Stimulated activated CD4-positive, alpha-beta T cell treated with anti-CD3 and anti-CD28 coated beads, Interleukin-4, amount 100 ng/mL, for 48 hours (primary cell): ENCODE data around the gene FBXO44.

ENCODE experiments used
- DNase-seq, 2 donors: peaks; one replicate each; pipeline ENCODE4 v3.0.0-alpha.2; 2020; ENCODE audit warnings: low read depth in 2 of 2

Gene FBXO44

DNA sequence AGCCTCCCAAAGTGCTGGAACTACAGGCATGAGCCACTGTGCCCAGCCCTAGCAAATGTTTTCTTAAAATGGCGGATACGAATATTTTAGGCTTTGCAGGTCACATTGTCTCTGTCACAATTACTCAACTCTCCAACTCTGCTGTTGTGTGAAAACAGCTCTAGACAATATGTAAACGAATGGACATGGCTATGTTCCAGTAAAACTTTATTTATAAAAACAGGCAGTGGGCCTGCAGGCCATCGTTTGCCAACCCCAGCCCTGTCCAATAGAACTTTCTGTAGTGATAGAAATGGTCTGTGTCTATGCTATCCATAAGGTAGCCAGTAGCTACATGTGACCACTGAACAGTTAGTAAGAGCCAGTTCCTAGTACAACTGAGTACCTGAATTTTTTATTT, 5.1 kb downstream of the FBXO44 start:
- no peak for DNase-seq

DNA sequence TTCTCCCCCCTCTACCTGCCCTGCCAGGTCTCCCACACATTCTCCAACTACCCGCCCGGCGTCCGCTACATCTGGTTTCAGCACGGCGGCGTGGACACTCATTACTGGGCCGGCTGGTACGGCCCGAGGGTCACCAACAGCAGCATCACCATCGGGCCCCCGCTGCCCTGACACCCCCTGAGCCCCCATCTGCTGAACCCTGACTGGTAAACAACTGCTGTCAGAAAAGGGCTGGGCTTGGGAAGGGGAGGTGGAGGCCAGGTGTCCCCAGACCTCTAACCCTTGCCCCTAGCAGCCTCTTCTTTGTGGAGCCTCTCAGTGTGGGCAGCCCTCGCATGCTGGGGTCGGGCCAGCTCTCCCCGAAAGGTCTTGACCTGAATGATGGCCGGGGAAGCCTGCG, 6.4 kb downstream of the FBXO44 start:
- no peak for DNase-seq

DNA sequence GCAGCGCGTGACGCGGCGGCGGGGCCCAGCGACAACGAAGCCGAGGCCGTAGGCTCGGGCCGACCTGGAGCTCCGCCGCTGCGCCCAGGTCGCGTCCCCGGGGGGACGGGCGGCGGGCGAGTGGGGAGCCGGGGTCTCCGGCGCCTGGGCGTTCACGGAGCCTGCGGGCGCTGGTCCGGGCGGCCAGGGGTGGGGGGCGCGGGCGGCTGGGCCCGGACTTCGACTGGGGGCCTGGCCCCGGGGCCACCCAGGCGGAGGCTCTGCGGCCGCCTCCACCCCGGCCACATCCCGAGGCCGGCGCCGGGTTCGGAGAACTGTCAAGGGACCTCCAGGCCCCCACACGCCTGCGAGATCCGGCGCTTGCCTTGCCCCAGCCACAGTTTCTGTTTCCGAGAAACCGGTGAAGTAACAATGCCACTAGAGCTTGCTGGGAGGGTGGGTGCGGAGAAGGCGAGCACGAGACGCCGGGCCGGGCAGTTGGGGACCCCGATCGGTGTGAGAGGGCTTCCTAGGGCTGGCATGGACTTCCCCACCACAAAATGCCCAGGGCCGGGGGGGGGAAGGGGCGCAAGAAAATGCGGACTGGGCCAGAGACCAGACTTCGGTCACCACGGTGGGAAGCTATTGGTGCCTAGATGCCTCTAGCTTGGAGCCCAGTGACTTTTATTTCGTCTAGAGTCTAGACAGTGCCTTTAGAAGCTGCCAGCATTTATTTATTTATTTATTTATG, 9.8 kb downstream of the FBXO44 start:
- peak in 1 of 2 donors; percentile 36 for DNase-seq

DNA sequence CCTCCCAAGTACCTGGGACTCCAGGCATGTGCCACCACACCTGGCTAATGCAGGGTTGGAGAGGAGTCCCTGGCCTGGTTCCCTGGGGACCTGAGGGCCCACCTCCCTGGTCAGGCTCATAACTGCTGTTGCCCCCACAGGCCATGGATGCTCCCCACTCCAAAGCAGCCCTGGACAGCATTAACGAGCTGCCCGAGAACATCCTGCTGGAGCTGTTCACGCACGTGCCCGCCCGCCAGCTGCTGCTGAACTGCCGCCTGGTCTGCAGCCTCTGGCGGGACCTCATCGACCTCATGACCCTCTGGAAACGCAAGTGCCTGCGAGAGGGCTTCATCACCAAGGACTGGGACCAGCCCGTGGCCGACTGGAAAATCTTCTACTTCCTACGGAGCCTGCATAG, 13.8 kb downstream of the FBXO44 start:
- no peak for DNase-seq

DNA sequence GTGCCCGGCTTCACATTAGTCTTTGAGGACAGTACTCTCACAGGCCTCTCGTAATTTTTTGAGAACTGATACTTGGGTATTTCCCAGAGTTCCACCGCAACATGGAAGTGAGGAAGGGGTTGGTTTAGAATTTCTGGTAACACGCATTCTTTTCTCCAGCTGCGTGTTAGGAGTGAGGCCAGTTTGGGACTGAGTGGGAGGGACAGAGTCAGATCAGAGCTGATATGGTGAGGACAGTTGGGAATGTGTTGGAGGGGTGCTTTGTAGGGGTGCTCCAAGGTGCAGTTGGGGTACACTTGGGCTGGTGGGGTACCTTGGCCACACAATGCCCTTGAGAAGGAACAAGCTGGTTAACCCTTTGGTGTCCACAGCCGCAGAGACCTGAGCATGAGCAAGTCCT, 16.1 kb downstream of the FBXO44 start:
- no peak for DNase-seq

DNA sequence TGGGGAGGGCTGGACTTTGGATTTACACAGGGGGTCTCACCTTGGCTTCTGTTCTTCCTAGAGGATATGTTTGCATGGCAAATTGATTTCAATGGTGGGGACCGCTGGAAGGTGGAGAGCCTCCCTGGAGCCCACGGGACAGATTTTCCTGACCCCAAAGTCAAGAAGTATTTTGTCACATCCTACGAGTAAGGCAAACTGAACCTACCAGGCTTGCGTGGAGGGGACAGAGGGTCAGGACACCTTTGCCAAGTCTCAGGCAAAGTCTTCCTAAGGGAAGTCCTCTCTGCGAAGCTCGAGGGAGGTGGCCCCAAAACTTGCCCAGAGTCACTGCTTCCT, 16.5 kb downstream of the FBXO44 start:
- DNase-seq, result no peak

DNA sequence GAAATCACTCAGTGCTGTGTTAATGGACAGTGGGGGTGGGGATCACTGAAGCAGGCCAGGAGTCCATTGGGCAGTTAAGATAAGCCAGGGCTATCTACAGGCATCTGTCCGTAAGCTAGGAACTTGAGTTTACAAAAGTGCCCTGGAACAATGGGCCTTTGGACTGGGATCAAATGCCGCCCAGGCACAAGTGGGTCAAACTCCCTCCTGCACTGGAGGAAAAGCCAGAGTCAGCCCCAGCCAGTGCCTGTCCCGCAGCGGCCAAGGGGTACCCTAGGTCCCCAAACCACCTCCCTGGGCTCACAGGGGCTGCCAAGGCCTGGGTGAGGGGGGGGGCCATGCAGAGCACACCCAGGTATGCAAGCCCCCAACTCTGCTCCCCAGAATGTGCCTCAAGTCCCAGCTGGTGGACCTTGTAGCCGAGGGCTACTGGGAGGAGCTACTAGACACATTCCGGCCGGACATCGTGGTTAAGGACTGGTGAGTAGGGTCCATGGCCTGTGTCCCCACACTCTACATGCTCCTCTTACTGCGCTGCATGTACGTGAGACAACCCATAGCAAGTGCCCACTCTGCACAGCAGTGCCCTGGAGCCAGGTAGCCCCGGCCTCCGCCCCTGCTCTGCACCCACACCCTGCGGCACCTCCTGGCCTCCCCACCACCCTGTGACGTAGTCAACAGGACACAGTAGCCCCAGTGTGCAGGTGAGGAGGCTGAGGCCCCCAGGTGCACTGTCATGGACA, 17.0 kb downstream of the FBXO44 start:
- DNase-seq, result no peak

DNA sequence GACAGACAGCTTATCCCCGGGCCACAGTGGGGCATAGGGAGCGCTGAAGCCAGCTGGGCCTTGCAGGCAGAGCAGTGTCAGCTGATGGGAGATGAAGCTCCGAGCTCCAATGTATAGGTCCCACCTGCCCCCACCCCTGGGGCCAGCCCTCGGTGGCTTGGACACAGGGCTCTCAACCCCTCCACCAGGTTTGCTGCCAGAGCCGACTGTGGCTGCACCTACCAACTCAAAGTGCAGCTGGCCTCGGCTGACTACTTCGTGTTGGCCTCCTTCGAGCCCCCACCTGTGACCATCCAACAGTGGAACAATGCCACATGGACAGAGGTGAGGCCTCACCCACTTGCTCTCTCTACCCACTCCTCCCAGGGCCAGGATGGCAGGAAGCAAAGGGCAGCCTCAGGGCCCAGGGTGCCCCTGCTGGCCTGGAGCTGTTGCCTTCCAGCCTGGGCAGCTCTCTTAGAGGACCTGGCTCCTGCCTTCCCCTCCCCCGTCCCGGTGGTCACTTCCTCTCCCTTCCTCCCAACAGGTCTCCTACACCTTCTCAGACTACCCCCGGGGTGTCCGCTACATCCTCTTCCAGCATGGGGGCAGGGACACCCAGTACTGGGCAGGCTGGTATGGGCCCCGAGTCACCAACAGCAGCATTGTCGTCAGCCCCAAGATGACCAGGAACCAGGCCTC, 18.6 kb downstream of the FBXO44 start:
- no peak for DNase-seq

DNA sequence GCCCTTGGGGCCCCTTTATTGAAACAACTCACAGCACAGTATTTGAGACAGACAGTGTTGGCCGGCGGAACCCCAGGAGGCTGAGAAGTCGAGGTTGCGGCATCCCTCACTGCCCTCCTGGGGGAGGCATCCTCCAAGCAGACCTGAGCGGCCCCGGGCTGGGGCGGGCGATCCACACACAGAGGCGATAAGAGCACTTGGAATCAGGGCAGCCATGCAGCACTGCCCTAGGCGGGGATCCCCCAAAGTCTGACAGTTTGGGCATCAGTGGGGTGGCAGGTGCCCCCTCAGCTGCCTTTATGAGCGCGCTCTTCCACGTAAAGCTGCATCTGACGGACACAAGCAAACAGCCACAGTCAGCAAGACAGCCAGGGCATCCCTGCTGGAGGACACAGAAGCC, 19.8 kb downstream of the FBXO44 start:
- no peak for DNase-seq

DNA sequence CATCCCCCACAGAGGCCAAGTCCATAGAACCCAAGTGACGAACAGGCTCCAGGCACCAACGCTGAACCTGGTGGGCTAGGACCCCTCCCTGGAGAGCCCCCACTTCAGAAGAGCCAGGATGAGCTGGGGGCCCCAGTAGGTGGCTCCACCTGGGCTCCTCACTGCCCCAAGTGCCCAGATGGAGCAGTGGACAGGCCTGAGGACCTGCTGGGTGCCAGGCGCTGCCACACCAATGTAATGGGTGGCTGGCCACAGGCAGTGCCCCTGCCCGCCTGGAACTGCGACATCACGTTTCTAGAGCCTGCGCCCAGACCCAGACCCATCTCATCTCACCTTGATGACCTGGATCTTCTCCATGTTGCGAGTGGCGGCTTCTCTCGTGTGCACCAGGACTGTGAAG, 20.6 kb downstream of the FBXO44 start:
- no peak for DNase-seq

DNA sequence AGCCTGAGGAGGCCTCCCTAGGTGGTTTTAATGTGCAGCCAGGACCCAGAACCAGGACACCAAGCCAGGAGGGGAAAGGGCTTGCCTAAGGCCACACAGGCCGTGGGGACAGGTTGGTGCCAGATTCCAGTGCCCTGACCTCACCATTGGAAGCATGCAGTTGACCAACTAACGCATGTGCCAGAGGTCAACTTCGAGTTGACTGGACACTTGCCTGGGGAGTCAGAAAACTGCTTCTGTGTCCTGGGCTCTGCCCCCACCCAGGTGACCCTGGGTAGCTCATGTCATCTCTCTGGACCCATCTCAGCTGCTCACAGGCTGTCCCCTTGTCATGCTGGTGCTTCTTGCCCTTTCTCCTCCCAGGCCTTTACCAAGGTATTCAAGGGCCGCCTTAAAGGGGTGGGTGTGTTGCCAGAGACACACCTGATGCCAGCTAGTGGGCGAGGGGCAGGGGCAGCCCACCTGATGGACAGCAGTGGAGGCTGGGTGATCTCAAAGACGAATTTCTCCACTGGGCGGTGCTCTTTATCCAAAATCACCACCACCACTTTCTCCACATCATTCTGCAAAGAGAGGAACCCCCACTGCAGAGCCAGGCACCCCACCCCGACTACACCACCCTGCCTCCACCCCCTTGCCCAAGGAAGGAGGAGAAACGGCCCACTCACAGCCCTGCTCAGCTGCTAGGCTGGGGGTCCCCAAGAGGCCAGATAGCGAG, 21.9 kb downstream of the FBXO44 start:
- DNase-seq, result no peak

DNA sequence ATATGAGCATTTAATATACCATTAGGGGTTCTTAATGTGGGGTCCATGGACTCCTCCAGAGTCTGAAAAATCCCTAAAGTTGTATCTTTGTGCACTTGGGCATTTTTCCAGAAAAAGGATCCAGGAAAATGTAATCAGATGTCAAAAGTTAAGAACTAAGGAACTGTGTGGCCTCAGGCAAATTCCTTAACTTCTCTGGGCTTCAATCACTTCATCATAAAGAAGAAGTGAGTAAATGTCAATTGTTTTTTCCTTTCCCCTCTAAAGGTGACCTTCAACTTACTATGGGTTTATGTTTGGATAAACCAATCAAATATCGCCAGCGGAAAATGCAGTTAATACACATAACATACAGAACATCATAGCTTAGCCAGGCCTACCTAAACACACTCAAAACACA, 23.8 kb downstream of the FBXO44 start:
- DNase-seq, result no peak

DNA sequence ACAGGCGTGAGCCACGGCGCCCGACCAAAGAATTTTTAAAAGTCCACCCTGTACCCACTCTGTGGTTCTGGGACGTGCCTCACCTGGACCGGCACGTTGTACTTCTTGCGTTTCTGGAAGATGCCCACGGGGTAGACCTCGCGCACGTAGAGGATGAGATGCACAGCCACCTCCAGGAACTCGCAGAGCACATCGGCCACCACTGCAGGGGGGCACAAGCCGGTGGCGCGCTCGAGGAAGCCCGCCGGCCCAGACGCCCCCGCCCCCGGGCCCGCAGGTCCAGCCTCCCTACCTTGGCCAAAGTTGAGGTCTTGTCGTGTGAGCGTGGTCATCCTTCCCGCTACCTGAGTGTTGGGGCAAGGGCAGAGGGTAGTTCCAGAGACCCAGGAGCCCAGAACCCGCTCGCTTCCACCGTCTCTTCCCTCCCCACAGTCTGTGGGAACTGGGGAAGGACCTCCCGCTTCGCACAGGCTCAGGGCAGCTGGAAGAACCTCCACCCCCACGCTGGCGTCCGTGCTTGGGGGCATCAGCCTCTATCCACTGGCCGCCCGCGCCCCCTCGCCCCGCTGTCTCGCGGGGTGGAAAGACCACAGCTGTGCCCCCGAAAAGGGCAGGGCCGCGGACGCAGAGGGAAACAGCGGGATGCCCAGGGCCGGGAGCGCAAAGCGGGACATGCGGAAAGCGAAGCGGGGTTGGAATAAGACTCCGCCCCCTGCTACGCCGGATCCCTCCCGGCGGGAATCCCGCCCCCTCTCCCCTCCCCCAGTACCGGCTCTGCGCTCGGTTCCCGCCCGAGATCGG, 25.8 kb downstream of the FBXO44 start:
- DNase-seq, result no peak

DNA sequence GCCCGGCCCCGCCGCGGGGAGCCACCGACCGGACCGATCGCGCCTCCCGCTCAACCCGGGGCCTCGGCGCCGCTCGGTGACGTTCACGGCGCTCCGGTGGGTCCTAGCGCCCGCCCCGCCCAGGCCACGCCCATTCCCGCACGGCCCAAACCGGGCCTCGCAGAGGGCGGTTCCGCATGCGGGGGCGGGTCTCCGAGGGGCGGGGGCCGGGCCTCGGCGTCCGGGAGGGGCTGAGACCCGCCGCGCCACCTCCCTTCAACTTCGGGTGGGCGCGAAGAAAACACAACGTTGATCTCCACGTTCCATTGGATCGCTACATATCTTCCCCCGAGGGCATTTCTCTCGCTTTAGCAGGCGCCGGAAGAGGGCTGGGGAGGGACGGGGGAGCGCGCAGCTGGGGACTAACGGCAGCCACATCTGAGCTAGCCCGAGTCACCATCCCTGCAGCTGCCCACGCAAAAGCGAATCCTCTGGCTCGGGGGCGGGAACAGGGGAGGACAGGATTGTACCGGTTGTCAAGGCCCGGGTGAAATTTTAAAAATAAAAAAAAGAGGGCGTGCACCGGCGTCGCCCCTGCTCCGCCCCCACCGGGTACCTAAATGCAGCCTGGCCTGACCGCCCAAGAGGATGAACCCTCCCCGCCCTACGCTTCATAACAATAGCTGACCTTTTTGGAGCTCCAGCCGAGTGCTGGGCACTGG, 26.5 kb downstream of the FBXO44 start, which contains the start of gene MAD2L2:
MAD2L2 (minus strand) TSS at position 78 of the 701 bp plus-strand sequence. CDS start 547 bp downstream, outside the sequence.
- peak; percentile 89 to 90 for DNase-seq

DNA sequence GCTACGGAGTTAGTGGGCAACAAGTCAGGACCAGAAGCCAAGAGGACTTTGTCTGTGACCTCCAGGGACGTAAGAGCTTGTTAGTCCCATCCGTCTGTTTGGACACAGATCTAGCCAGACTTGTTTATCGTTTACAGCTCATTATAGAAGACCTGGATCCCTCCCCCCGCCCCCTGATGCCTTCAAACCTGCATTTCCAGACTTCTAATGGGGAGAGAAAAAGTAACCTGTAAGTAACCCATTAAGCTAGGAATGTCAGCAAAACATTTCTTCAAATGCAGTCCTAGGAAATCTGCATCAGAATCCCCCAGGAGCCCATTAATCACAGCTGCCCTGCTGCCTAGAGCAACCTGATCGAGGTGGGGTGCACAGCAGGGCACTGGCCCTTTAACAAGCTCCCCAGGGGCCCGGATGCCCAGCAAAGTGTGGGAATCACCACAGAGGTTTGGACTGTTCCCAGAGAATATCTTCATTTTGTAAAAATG, 27.7 kb downstream of the FBXO44 start:
- DNase-seq, result no peak

DNA sequence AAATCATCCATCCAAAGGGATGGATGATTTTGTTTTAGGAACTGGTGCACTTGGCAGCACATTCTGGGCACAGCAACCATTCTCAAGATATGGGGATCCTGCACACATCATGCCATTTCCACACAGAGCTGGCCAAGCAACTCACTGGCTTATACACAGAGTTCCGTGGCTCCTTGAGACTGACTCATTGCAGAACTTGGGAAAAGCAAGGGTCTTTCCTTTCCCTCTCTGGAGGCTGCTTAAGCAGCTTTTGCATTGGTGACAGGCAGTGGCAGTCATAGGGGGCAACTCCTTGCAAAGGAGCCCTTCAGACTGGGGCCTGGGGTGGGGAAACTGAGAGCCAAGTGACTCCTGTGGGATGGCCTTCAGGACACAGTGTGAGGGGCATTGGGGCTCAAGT, 28.1 kb downstream of the FBXO44 start:
- no peak for DNase-seq

DNA sequence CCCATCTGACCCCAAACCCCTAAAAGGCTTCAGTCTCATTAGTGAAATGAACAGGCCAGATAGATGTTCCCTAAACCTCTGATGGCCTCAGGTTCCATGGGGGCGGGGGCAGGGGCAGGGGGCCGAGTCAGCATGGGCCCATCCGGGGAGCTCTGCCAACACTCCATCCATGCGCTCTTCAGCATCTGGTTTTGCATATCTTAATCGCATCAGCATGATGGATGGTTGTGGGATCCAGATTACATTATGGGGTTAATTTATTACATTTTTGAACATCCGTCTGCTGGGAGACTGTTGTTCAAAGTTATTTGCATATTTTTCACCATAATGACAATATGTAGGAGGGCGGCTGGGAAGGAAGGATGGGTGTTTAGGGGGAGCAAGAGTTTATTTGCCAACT, 29.4 kb downstream of the FBXO44 start:
- DNase-seq, result no peak

DNA sequence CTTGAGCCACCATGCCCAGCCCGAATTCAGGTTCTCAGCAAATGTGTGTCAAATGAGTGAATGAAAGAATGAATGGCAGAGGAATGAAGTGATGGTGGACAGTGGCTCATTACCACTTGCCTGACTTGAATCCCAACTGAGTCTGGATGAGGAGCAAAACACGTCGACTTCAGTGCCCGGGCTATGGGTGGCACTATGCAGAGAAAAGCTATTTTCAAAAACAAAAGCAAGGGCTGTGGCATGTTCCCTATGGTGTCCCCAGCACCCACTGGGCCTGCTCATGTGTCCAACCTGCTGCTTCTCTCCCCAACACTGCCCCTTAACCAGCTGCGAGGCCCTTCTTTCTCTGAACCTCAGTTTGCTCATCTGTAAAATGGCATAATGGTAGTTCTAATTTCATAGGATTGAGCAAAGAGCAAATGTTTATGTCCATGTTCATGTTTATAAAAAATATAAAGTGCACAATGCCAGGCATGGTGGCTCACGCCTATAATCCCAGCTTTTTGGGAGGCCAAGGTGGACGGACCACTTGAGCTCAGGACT, 30.6 kb downstream of the FBXO44 start:
- DNase-seq, result no peak

DNA sequence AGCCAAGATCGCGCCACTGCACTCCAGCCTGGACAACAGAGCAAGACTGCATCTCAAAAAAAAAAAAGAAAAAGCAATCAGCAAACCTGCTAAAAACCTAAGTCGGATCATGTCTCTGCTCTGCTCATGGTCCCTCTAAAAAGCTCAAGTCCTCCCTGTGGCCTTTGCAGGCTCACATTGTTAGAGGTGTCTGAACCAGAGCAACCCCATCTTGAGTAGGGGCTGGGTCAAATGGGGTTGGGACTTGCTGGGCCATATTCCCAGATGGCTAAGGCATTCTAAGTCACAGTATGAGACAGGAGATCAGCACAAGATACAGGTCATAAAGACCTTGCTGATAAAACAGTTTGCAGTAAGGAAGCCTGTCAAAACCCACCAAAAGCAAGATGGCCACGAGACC, 33.8 kb downstream of the FBXO44 start:
- DNase-seq, result no peak
